Transverse colon (tissue), 4 donors: Measurements from ENCODE around the gene CRHR2. TPM values are rescaled to one million over a fixed set of nuclear protein-coding genes. Genes with fewer than 3 reads are reported as not detected.

Experiments used
- DNase-seq: peaks from one replicate; pipeline ENCODE4 v3.0.0-alpha.2; 2019
- H3K27ac ChIP-seq, 4 donors: fragments of 200-600 bp; sonication (generic); 2 replicates each; pipeline ENCODE4 v1.5.1; 2016 to 2018; ENCODE audit warnings: inconsistent platforms in 4 of 4
- H3K27me3 ChIP-seq: fragments of 200-600 bp; sonication (generic); 2 replicates; pipeline ENCODE4 v1.5.1; 2017; ENCODE audit warnings: inconsistent platforms
- H3K36me3 ChIP-seq, 4 donors: fragments of 200-600 bp; sonication (generic); 2 replicates each; pipeline ENCODE4 v1.5.1; 2017 to 2019; ENCODE audit warnings: inconsistent platforms in 4 of 4
- H3K4me1 ChIP-seq, 4 donors: fragments of 200-600 bp; sonication (generic); 2 replicates each; pipeline ENCODE4 v1.5.1; 2017 to 2020; ENCODE audit warnings: inconsistent platforms in 4 of 4
- H3K4me3 ChIP-seq, 4 donors: fragments of 200-600 bp; sonication (generic); 1 replicate in 1 of 4; 2 replicates in 3 of 4; pipeline versions ENCODE4 v1.5.1 to v1.6.1; 2017 to 2019; ENCODE audit warnings: inconsistent platforms in 4 of 4
- H3K9me3 ChIP-seq, 2 donors: fragments of 200-600 bp; sonication (generic); 2 replicates each; pipeline ENCODE4 v1.5.1; 2017 to 2019; ENCODE audit warnings: inconsistent platforms in 2 of 2
- CTCF ChIP-seq, 5 experiments: fragments of 200-600 bp in 3 of 5; fragments of 450-650 bp in 2 of 5; sonication (generic) in 3 of 5; IDR thresholded peaks; 1 replicate in 2 of 5; 2 replicates in 3 of 5; pipeline ENCODE4 v1.5.1; 2016 to 2017; ENCODE audit warnings: antibody characterized with exemption in 5 of 5, inconsistent platforms in 3 of 5, mild to moderate bottlenecking in 2 of 5, moderate library complexity in 1 of 5
- EP300 ChIP-seq: sonication (generic); formaldehyde crosslinking; IDR thresholded peaks from one replicate; pipeline ENCODE4 v1.6.1; 2017; ENCODE audit warnings: antibody characterized with exemption, low read depth
- POLR2A ChIP-seq: fragments of 450-650 bp; IDR thresholded peaks from one replicate; pipeline ENCODE4 v1.6.1; 2016; ENCODE audit warnings: antibody characterized with exemption, mild to moderate bottlenecking, moderate library complexity
- POLR2AphosphoS5 ChIP-seq, 3 donors: sonication (generic); formaldehyde crosslinking; IDR thresholded peaks; one replicate each; pipeline ENCODE4 v1.6.1; 2016; ENCODE audit warnings: antibody characterized with exemption in 3 of 3
- WGBS, 2 donors: methylation state at CpG; one replicate each; pipeline ENCODE4 v1.1.5; 2018; ENCODE audit warnings: low coverage in 1 of 2; 5-methylcytosine and 5-hydroxymethylcytosine counted together
- in situ Hi-C, 4 donors: fragments of 200-750 bp; cut with MboI; loops; one replicate each; pipeline versions ENCODE4 v1.15.0 to v1.15.1; 2017; ENCODE audit warnings: low sequenced_read_pairs in 3 of 4, low pct_ligation_motif_present in 1 of 4, low pct_unique_long_range_greater_than_20kb in 1 of 4
- intact Hi-C: fragments of 100-400 bp; cut with DNase I; formaldehyde crosslinking; loops from one replicate; pipeline ENCODE4 v1.15.1; 2023; ENCODE audit warnings: low total_unique reads
- total RNA-seq, 4 donors: library from RNA; depleted of rRNA; stranded (reverse); fragments of >200 nt; gene quantifications; one replicate each; pipeline ENCODE4 v1.1.0, GENCODE V29; 2016

Gene CRHR2
- total RNA-seq, 4 donors from 2014 or later: not detected

DNA sequence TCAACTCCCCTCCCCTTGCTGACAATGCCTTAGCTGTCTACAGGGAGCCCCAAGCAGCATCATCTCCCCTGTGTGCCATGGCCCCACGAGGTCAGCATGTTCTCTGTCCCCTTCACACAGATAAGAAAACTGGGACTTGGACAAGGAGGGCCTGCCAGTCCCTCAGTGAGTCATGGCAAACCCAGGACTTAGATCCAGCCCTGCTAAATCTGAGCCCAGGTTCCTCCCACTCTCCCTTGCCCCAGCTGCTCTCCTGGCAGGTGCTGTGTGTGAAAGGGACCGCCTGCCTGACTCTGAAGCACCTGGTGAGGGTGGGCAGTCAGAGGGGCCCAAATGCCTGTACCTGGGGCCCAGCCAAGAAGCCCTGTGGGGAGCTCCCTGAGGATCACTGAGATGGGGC lies 7.4 kb downstream of the CRHR2 start:
- DNase-seq: no peak
- no peaks in the 10 kb centered on the region for H3K4me1 ChIP-seq
- H3K27ac ChIP-seq: no peak overlapping the region
- H3K9me3 ChIP-seq: no peaks in the 10 kb centered on the region
- H3K4me3 ChIP-seq: no peak overlapping the region
- intact Hi-C loops: no loop called here
- peaks cover 31% of the 10 kb centered on the region for H3K27me3 ChIP-seq
- TF ChIP-seq POLR2AphosphoS5 (IDR thresholded peaks at IDR 0.05): no peak
- no peak for TF ChIP-seq POLR2A
- TF ChIP-seq CTCF (IDR thresholded peaks at IDR 0.05): no peak
- TF ChIP-seq EP300: no peak
- no peaks in the 10 kb centered on the region for H3K36me3 ChIP-seq
- 14% methylated on average over 2 of the region's 2 CpGs; no CpG with 5 or more reads in 1 of the 2 donors for whole genome bisulfite sequencing, 2 donors
- in situ Hi-C loops: no loop called here

DNA sequence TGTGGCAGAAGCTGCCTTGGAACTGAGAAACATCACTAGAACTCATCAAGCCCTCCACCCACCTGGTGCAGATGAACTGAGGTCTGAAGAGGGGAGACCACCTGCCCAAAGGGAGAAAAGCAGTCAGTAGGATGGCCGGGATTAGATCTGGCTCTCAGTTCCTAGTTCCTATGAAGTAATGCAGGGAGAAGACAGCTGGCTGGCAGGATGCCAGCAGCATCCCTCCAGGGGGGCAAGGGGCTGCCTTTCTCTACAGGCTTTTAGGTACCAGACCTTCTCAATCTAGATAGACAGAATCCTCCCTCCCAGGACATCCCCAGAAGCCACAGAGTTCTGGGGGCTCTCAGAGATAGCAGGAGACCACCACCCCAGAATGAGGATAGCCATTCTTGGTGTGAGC lies 7.8 kb downstream of the CRHR2 start:
- in situ Hi-C loops (no loop called here), intact Hi-C loops (no loop called here)
- no peaks in the 10 kb centered on the region for H3K4me1 ChIP-seq
- H3K4me3 ChIP-seq: no peak overlapping the region
- DNase-seq: no peak
- H3K36me3 ChIP-seq: no peaks in the 10 kb centered on the region
- peaks cover 26% of the 10 kb centered on the region for H3K27me3 ChIP-seq
- TF ChIP-seq CTCF (IDR thresholded peaks at IDR 0.05) (no peak), POLR2AphosphoS5 (IDR thresholded peaks at IDR 0.05) (no peak), POLR2A (no peak), EP300 (no peak)
- no peaks in the 10 kb centered on the region for H3K9me3 ChIP-seq
- 33% methylated on average over 1 of the region's 1 CpG; no CpG with 5 or more reads in 1 of the 2 donors for WGBS, 2 donors
- no peak overlapping the region for H3K27ac ChIP-seq

DNA sequence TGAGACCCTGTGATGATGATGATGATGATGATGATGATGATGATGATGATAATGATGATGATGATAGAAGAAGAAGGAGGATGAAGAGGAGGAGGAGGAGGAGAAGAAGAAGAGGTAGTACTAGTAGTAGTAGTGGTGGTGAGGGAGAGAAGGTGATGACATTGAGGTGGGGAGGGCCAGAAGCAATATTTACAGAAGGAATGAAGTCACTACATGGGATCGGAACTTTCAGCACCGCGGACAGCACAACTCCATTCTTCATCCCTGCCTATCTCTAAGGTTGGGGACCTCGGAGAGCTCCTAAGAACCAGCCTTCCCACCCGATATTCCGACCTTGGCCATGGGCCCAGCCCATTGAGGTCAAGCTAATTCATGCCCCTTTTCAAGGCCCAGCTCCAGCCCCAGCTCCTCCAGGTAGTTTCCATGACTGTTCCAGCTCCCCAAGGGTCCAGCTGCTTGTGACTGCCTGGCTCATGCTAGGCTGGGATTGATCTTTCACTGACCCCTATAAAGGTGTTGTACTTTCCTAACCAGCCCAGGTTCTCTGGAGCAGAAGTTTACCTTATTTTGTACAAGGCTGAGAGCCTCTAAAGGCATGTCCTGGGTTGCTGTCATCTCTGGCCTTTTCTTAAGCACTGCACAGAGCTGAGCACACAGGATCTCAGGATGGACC lies 10.3 kb downstream of the CRHR2 start:
- Histone ChIP-seq H3K36me3 (no peaks in the 10 kb centered on the region), H3K4me3 (no peak overlapping the region), H3K4me1 (no peaks in the 10 kb centered on the region), H3K27ac (no peak overlapping the region), H3K27me3 (peaks cover 5% of the 10 kb centered on the region), H3K9me3 (no peaks in the 10 kb centered on the region)
- intact Hi-C loops: no loop called here
- peak; percentile 24 for DNase-seq
- in situ Hi-C loops: no loop called here
- TF ChIP-seq CTCF (IDR thresholded peaks at IDR 0.05) (no peak), POLR2AphosphoS5 (IDR thresholded peaks at IDR 0.05) (no peak), EP300 (no peak), POLR2A (no peak)
- WGBS, 2 donors: 5 to 15% methylated on average over 6 of the region's 6 CpGs

DNA sequence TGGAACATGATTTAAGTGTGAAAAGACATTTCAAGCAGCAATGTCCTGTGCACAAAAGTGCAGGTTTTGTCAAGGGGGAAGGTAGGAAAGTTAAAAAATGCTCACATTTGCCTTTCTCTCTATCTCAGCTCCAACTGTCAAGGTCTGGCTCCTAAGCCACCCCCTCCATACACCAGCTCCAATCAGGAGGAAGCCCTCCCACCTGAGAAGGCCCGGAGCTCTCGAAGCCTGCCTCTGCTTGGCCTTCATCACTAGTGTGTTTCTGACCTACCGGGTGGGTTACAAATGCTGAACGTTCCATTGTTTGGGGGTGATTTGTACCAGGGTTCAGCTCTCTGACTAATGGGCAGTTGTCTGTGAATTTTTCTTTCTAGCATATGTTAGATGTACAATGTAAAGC lies 14.2 kb downstream of the CRHR2 start:
- no peak for DNase-seq
- in situ Hi-C loops: no loop called here

More for the DNA sequence above, 14.2 kb downstream of the CRHR2 start:
- H3K36me3 ChIP-seq: no peaks in the 10 kb centered on the region
- no peak overlapping the region for H3K4me3 ChIP-seq
- WGBS, 2 donors: 74% methylated on average over 4 of the region's 4 CpGs; no CpG with 5 or more reads in 1 of the 2 donors
- H3K27me3 ChIP-seq: no peaks in the 10 kb centered on the region
- intact Hi-C loops: no loop called here
- no peaks in the 10 kb centered on the region for H3K4me1 ChIP-seq
- H3K27ac ChIP-seq: no peak overlapping the region
- no peaks in the 10 kb centered on the region for H3K9me3 ChIP-seq
- TF ChIP-seq CTCF (IDR thresholded peaks at IDR 0.05) (no peak), EP300 (no peak)
